ENCODE results near the gene PLEKHM2. TPM values are rescaled to one million over a fixed set of nuclear protein-coding genes. Genes with fewer than 3 reads are reported as not detected.

PLEKHM2 gene
- total and polyA plus RNA-seq, 2 of the 8 experiments (the other 6 are each of a cell fraction or from before 2014, with no cell fraction given), result 38.3 to 47.6 TPM

GRCh38 chr1:15698201-15698600, 14.1 kb downstream of the PLEKHM2 start:
- Histone ChIP-seq H3K36me3 (ENCODE audit: control insufficient read depth in 2 of 4, insufficient read depth in 4 of 4, low read length in 3 of 4) (no peaks in the 10 kb centered on the region), H4K20me1 (replicated peaks in 1 of 2; ENCODE audit: control insufficient read depth in 1 of 2, insufficient read depth in 2 of 2, low read length in 2 of 2) (peaks cover 3 to 6% of the 10 kb centered on the region in 2 experiments), H2BK12ac (ENCODE audit: low read depth, low read length) (no peak overlapping the region), H3K79me2 (ENCODE audit: control insufficient read depth in 1 of 2, insufficient read depth in 2 of 2, low read length in 2 of 2) (peaks cover 0 to 9% of the 10 kb centered on the region in 2 experiments; a peak in 1 of 4 replicates), H3K4me2 (ENCODE audit: insufficient read depth in 1 of 2, low read depth in 2 of 2, low read length in 2 of 2) (no peak overlapping the region), H3K79me1 (ENCODE audit: low read depth, low read length) (peaks cover 5% of the 10 kb centered on the region), H2BK120ac (replicated peaks; ENCODE audit: low read depth, low read length) (no peak overlapping the region), H2AFZ (ENCODE audit: low read length) (no peak overlapping the region), H3K23me2 (ENCODE audit: low read depth, low read length) (no peaks in the 10 kb centered on the region), H3K56ac (replicated peaks; ENCODE audit: insufficient read length, low read depth, low read length) (no peak overlapping the region), H4K5ac (ENCODE audit: insufficient read length, low read depth, low read length) (no peak overlapping the region), H2BK20ac (ENCODE audit: low read length) (no peak overlapping the region), H3K18ac (ENCODE audit: extremely low read depth, low read length) (no peak overlapping the region), H3K27ac (ENCODE audit: low read depth, low read length) (no peak overlapping the region), H3K9me3 (ENCODE audit: insufficient read depth in 2 of 2, low read depth in 1 of 2, low read length in 1 of 2) (no peaks in the 10 kb centered on the region), H3K9ac (replicated peaks in 1 of 4; ENCODE audit: extremely low read depth in 1 of 4, low read depth in 3 of 4, low read length in 3 of 4) (no peak overlapping the region), H2BK5ac (ENCODE audit: low read depth, low read length) (no peak overlapping the region), H2AK5ac (ENCODE audit: low read depth, low read length) (no peak overlapping the region), H3K14ac (ENCODE audit: insufficient read length) (no peak overlapping the region), H4K8ac (ENCODE audit: extremely low read depth, insufficient read depth, low read length) (no peak overlapping the region), H3K4ac (replicated peaks; ENCODE audit: insufficient read length, low read depth, low read length) (no peak overlapping the region), H3K4me1 (replicated peaks in 1 of 4; ENCODE audit: control insufficient read depth in 3 of 4, insufficient read depth in 4 of 4, low read length in 3 of 4) (no peaks in the 10 kb centered on the region), H3K4me3 (ENCODE audit: extremely low read depth in 1 of 4, insufficient read depth in 2 of 4, low read depth in 3 of 4, low read length in 4 of 4) (no peak overlapping the region), H4K91ac (replicated peaks; ENCODE audit: insufficient read length, low read length) (no peak overlapping the region), H3K23ac (ENCODE audit: insufficient read length) (no peak overlapping the region), H2BK15ac (ENCODE audit: low read length) (no peak overlapping the region), H3K27me3 (replicated peaks in 1 of 4; ENCODE audit: control insufficient read depth in 3 of 4, extremely low read depth in 1 of 4, insufficient read depth in 3 of 4, low read length in 3 of 4) (no peaks in the 10 kb centered on the region)
- FAIRE-seq, result no peak
- CTCF ChIA-PET (ENCODE audit: partially characterized antibody), result interaction anchor here (1.4 to 2.7 kb wide), 3 partner anchors 8 to 40 kb away, joined by 4 to 15 read pairs (median 6); no protein-coding TSS in a partner anchor
- DNase-seq (ENCODE audit: low read depth in 1 of 2, low spot score in 2 of 2), result no peak
- POLR2A ChIA-PET (ENCODE audit: partially characterized antibody), result interaction anchor here (1.1 kb wide), 1 partner anchor 11 kb away, joined by 5 read pairs; no protein-coding TSS in a partner anchor
- WGBS, 2 experiments (ENCODE audit: extremely low coverage in 1 of 2, insufficient coverage in 1 of 2, insufficient read length in 1 of 2, insufficient replicate concordance in 2 of 2, low coverage in 1 of 2, low lambda C conversion rate in 2 of 2, missing lambda C conversion rate in 1 of 2), result 93% methylated on average over 2 of the region's 2 CpGs; no CpG with 5 or more reads in 1 of the 2 experiments
- TF ChIP-seq SUZ12 (IDR thresholded peaks at IDR 0.05; ENCODE audit: low read length), result no peak
- TF ChIP-seq CTBP2 (IDR thresholded peaks at IDR 0.05; ENCODE audit: borderline replicate concordance, insufficient read depth, insufficient read length, low read length), result no peak
- TF ChIP-seq MAFK (IDR thresholded peaks at IDR 0.05; ENCODE audit: low read depth, low read length), result no peak
- TF ChIP-seq RFX5 (IDR thresholded peaks at IDR 0.05; ENCODE audit: borderline replicate concordance, low read depth, low read length), result no peak
- no peak for TF ChIP-seq TBP (IDR thresholded peaks at IDR 0.05; ENCODE audit: low read depth, low read length)
- TF ChIP-seq CHD1 (IDR thresholded peaks at IDR 0.05; ENCODE audit: low read depth, low read length), result no peak
- TF ChIP-seq BACH1 (IDR thresholded peaks at IDR 0.05; ENCODE audit: low read length), result no peak

Data from H1 (cell line).